GM21825 (cell line): ENCODE results near the gene MPV17L2.

Experiments
- ATAC-seq: cut with Tn5 transposase; IDR thresholded peaks from one replicate; pipeline ENCODE4 v1.9.1; 2021; ENCODE audit warnings: mild to moderate bottlenecking, moderate library complexity; ENCODE audit not compliant: unreplicated experiment

MPV17L2 gene

DNA sequence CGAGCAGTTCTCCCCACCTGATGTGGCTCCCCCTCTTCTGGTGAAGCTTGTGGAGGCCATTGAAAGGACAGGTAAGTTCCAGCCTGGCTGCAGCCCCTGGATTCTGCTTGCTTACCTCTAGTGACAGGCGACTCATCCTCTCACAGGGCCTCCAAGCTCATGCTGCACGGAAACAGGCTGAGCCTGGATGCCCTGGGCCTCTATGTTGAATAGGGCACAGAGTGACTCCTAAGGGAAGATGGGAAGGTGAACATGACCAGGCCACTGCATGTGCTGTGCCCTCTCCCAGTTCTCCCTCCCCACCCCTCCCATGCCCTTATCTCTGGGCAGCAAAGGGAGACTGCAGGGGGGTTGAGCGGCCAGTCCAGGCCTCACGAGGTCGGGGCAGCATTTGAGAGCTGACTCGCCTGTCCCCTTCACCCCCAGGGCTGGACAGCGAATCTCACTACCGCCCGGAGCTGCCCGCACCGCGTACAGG is 32.5 kb upstream of the MPV17L2 start:
- ATAC-seq, result no peak

DNA sequence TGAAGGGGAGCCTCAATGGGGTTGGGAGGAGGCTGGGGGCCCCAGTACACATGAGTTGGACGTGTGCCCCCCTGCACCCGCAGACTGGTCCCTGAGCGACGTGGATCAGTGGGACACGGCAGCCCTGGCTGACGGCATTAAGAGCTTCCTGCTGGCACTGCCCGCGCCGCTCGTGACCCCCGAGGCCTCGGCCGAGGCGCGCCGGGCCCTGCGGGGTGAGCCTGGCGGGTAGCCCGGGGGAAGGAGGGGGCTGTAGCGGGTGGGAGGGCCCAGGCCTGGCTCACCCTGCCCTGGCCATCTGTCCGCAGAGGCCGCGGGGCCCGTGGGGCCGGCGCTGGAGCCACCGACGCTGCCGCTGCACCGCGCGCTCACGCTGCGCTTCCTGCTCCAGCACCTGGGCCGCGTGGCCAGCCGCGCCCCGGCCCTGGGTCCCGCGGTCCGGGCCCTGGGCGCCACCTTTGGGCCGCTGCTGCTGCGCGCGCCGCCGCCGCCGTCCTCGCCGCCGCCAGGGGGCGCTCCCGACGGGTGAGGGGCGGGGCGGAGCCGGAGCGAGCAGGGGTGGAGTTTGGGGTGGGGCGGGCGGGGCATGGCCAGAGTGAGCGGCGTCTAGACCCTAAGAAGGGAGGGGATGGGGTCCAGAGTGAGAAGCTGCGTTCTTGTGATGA is 31.9 kb upstream of the MPV17L2 start:
- peak; percentile 55 for ATAC-seq

DNA sequence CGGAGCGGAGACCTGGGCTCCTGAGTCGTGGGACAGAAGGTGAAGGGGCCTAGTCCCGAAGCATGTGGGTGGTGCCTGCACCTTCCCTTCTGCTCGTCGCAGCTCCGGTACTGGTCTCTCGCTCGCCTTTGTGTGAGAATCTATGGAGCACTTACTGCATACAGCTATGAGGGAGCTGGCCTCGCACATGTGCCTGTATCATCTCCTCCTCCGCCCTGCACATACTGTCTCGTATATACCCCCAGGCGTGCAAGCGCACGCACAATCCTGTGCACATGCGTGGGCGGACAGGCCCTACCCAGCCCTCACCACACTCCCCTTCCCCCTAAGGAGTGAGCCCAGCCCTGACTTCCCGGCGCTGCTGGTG is 31.4 kb upstream of the MPV17L2 start:
- ATAC-seq, result no peak

DNA sequence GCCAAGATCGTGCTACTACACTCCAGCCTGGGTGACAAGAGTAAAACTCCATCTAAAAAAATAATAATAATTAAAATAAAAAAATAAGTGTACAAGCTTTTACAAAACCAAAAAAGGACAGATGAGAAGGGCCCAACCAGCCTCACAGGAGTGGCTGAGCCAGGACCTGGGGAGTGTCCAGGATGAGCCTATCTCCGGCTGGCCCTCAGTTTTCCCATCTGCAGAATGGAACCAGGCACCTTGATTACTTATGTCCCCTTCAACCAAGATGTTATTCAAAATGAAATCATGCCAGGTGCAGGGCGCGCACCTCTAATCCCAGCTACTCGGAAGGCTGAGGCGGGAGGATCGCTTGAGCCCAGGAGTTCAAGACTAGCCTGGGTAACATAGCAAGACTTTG is 28.9 kb upstream of the MPV17L2 start:
- no peak for ATAC-seq

DNA sequence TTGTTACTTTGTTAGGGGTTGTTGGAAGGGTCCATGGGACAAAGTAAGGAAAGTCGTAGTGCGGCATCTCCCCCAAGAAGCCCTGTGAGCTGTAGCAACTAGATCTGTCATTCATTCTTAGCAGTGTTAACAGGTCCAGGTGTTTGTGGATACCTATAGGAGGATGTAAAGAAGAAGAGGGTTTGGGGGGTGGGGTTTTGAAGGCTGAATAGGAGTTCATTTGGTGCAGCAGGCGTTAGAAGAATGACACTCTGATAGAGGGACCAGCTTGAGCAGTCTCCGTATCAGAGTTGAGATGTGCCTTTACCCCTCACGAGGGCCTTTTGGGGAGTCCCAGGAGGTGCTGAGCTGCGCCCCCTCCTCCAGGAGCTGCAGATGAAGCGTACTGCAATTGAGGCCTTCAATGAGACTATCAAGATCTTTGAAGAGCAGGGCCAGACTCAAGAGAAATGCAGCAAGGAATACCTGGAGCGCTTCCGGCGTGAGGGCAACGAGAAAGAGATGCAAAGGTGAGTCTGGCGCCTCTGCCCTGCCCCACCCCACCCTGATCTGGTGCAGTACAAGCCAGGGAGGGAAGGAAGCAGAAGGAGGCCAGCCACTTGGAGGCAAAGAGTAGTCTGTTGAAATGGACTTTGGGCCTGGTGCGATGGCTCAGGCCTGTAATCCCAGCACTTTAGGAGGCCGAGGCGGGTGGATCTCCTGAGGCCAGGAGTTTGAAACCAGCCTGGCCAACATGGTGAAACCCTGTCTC is 27.0 kb upstream of the MPV17L2 start:
- no peak for ATAC-seq

DNA sequence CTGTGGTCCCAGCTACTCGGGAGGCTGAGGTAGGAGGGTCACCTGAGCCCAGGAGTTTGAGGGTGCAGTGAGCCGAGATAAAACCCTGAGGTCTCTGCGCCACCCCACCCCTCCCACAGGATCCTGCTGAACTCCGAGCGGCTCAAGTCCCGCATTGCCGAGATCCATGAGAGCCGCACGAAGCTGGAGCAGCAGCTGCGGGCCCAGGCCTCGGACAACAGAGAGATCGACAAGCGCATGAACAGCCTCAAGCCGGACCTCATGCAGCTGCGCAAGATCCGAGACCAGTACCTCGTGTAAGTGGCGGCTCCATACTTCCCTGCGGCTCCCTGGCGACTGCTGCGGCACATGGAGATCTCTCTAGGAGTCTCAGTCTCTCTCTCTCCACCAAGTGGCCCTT is 26.0 kb upstream of the MPV17L2 start:
- ATAC-seq, result no peak

DNA sequence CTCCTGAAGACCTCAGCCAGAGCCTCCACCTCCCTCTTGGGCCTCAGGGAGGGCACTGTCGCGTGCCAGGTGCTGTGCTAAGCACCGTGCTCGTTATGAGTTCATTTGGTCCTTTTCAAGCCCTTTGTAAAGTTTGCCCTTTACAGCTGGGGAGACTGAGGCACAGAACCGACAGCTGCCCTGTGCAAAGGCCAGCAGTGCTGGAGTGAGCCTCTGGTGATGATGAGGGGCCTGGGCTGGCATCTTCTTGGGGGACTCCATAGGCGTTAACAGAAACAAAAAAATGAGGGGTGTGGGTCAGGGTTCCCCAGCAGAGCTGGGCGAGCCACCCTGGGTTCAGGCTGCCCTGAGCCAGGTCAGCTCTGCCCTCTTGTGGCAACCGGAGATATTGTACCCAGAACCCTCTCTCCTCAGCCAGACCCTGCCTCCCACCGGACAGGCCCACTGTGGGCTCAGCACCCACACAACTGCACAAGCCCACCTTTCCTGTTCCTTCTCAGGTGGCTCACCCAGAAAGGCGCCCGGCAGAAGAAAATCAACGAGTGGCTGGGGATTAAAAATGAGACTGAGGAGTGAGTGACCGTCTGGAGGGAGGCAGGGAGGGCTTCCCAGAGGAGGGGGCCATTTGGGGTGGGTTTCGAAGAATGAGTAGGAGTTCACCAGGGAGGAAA is 24.9 kb upstream of the MPV17L2 start:
- no peak for ATAC-seq

DNA sequence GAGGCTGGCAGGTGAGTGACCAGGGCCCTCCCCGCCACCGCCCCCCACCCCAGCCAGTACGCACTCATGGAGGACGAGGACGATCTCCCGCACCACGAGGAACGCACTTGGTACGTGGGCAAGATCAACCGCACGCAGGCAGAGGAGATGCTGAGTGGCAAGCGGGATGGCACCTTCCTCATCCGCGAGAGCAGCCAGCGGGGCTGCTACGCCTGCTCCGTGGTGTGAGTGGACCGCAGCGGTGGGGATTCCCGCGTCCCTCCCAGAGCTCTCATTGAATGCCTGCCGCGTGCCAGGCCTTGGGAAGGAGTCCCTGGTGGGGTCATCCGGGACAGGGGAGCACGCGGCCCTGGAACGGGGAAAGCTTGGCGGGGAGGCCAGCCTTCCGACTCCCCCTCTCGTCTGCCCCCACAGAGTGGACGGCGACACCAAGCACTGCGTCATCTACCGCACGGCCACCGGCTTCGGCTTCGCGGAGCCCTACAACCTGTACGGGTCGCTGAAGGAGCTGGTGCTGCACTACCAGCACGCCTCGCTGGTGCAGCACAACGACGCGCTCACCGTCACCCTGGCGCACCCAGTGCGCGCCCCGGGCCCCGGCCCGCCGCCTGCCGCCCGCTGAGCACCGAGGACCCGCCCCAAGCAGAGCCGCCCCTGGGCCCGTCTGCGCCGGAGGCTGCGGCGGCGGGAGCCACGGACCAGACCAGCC is 24.2 kb upstream of the MPV17L2 start:
- no peak for ATAC-seq

DNA sequence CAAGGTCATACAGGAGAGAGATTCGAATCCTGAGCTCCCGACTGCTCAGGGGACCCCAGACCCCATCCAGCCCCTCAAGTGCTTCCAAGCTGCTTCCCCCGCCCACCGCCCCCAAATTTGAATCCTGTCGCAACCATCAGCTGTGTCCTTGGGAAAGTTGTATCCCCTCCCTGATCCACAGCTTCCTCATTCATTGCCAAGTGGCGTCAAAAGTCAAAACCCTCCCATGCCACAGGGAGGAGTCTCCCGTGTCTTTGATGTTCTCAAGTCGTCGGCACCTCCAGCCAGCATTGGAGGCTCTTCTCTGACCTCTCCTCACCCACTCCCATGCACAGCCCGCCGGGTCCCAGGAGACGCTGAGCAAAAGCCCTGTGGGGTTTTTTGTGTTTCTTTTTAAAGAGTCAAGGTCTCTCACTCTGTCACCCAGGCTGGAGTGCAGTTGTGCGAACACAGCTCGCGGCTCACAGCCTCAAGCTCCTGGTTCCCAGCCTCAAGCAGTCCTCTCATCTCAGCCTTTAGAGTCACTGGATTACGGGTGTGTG is 22.2 kb upstream of the MPV17L2 start:
- no peak for ATAC-seq

DNA sequence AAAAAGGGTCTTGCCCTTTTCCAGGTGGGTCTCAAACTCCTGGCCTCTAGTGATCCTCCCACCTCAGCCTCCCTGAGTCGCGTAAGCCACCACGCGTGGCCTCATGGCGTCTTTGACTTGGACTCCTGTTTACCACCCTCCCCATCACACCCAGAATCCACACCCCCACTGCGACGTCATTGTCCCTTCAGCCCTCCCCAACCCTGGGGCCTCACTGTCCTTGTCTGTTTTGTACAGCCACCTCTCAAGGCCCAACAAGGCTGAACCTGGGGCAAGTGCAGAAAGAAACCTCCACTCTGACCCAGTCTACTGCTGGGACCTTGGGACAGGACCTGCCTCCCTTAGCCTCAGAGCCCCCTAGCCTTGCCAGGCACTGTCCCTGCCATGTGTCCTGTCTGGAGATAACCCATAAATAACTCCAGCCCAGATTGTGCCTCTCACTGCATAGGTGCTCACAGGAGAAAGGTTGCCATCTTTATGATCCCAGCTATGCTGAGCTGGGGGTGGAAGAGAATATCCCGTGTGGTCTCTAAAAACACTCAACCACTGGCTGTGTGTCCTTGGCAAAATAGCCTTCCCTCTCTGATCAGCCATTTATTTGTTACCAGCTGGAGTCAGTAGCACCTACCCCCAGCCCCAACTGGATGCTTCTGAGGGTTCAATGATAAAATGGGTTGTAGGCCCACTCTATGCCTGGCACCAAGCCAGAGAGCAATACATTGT is 21.3 kb upstream of the MPV17L2 start:
- no peak for ATAC-seq

DNA sequence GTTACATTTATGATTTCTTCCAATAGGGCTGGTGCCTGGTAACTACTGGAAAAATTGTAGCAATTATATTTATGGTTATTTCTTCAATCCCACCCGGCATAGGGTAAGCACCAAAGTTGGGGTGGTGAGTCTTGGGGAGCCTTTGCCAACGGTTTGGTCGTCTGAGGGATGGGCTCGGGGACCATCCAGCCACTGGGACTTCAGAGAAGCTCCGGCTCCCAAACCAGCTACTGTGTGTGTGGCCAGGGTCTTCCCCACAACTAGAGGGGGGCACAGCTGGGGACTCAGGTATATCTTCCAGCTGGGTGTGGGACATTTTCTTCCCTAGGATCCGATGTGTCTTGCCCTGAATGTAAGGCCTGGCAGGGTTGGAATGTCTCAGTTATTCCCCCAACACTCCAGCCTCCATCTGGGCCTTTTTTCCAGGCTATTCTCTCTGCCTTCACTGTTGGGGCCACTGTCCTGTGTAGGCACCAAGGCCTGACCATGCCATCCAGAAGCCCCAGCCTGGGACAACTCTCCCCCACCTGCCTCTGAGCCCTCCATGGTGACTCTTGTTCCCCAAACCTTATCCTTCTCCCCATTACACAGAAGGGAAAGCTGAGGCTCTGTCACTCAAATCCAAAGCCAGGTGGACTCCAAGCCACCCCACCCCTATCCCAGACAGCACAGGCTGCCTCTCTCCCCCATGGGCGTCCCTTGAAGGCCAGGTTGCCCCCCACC is 20.5 kb upstream of the MPV17L2 start:
- ATAC-seq, result no peak

DNA sequence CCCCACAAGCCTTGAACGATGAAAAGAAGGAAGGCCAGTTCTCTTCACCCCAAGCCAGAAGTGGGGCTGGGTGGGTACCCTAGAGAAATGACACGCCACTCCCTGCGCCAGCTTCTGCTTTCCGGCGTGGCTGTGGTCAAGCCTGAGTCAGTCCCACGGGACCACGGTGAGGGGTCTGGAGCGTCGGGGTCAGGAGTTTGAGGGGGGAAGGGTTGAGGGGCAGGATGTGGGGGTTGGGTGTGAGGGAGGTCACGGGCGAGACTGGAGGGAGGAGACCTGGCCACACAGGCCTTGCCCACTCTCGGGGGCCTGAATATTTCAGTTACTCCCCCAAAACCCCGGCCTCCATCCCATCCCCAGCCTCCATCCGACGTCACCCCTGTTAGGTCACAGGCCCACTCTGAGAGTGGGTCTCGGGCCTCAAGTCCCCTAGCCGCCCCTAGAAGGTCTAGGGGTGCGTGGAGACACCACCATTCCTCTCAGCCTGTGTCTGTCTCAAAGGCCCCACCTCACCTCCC is 19.9 kb upstream of the MPV17L2 start:
- ATAC-seq, result peak; percentile 3

DNA sequence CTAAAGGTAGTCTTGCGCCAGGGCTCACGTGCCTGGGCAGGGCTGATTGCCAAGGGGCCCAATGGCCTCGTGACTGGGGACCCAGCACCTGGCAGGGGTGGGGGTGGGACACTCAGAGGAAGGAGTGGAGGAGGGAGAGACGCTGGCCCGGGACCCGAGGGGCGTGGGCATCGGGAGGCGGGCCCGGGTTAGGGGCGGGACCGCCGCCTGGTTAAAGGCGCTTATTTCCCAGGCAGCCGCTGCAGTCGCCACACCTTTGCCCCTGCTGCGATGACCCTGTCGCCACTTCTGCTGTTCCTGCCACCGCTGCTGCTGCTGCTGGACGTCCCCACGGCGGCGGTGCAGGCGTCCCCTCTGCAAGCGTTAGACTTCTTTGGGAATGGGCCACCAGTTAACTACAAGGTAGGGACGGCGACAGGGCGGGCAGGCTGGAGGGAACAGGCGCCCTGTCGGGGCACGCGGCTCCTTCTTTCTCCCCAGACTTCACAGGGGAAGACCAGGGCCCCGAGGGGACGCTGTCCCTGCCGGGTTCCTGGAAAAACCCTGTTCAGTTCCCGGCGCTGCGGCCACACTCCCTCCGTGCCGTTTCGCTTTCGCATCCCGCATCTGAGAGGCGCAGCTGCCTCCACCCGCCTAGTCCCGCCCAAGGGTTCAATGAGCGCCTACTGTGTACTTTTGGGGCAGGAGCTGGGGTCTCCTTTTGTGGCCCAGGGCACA is 19.3 kb upstream of the MPV17L2 start, which contains the start of gene IFI30:
TSS of gene IFI30 (plus strand) at position 242 of the 717 bp plus-strand sequence. CDS start at position 271, 29 bp downstream.
- peak; percentile 45 for ATAC-seq

DNA sequence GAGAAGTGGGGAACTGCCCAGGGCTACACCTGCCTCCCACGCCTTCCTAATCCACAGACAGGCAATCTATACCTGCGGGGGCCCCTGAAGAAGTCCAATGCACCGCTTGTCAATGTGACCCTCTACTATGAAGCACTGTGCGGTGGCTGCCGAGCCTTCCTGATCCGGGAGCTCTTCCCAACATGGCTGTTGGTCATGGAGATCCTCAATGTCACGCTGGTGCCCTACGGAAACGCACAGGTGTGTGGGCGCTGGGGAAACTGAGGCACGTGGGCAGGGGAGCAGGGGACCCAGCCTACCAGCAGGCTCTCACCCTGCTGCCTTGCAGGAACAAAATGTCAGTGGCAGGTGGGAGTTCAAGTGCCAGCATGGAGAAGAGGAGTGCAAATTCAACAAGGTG is 18.0 kb upstream of the MPV17L2 start:
- no peak for ATAC-seq

DNA sequence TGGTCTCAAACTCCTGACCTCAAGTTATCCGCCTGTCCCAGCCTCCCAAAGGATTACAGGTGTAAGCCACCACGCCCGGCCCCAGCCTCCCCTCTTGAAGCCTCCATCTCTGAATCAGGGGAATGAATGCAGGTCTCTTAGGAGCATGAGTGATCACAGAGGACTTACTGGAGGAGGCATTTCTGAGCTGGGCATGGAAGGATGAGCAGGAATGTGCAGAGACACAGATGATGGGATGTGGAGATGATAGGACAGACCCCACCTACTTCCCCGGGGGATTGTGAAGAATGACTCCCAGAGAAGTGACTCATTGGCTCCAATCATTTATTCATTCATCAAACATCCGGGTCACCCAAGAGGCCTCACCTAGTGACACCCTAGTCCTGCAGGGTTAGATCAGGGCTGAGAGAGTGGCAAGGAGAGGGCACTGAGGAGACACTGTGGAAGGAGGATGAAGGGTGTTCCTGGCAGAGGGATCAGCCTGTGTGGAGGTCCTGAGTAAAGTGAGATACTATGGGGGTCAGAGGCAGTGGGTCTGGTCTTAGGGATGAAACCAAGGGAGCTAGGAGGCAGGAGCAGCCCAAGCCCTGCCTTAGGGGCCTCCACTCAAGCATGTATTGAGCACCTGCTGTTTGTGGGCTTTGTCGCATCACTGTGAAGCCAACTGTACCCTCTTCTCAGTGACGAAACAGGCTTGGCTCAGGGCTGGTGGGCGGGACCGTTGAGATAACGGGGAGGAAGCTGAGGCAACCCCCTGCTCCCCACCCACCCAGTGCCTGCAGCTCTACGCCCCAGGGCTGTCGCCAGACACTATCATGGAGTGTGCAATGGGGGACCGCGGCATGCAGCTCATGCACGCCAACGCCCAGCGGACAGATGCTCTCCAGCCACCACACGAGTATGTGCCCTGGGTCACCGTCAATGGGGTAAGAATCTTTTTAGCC is 16.4 kb upstream of the MPV17L2 start:
- ATAC-seq, result no peak

DNA sequence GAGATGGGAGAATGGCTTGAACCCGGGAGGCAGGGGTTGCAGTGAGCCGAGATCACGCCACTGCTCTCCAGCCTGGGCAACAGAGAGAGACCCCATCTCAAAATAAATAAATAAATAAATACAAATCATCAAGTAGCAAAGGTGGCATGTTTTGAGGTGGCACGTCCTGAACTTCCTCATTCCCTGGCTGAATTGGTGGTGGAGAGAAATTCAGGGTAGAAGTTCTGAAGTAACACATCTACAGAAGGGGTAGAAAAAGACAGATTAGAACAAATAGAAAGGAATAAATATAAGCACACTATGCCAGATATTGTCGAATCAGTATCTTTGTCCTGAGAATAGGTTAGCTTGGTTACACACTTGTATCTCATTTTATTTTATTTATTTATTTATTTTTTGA is 13.1 kb upstream of the MPV17L2 start:
- no peak for ATAC-seq

DNA sequence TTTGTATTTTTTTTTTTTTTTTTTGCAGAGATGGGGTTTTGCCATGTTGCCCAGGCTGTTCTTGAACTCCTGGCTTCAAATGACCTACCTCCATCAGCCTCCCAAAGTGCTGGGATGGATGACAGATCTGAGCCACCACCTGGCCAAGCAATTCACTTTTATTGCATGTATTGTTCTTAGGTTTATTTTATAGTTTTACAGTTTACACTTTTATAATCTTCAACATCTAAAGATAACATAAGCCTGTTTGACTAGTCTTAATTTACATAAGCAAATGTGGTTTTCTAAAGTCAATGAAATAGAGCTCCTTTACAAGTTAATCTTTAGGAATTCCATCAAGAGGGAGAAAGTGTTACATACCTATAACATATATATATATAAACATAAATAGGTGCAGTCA is 9.5 kb upstream of the MPV17L2 start:
- ATAC-seq, result no peak

DNA sequence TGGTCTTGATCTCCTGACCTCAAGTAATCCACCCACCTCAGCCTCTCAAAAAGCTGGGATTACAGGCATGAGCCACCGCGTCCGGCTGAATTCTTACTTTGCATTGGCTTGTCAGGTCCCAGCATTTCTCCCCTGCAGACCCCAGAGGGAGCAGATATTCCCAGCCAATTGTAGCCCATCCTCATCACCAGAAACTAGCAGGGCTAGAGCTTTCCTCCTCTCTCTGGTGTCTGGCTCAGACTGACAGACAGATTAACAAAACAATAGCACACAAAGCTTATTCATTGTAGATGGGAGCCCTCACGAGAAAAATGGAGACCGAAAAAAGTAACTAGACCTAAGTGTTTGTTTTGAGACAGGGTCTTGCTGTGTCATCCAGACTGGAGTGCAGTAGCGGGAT is 7.5 kb upstream of the MPV17L2 start:
- ATAC-seq, result no peak
